WTC11 (cell line): Measurements from ENCODE around the gene TWIST2. TPM values are rescaled to one million over a fixed set of nuclear protein-coding genes. Genes with fewer than 3 reads are reported as not detected.

Experiments used
- ATAC-seq: fragments of 200-7000 bp; cut with Tn5 transposase; 2 replicates; pipeline ENCODE4 v1.10.0; 2021; ENCODE audit warnings: mild to moderate bottlenecking, moderate library complexity
- CTCF ChIA-PET: fragments of 300-600 bp; sonication (Branson Sonifier 250); formaldehyde crosslinking; loops from one replicate; lab custom pipeline; 2021; ENCODE audit warnings: antibody characterized with exemption; lab: Charles Lee
- POLR2A ChIA-PET: fragments of 350-600 bp; sonication (Branson Sonifier 250); formaldehyde crosslinking; loops from one replicate; lab custom pipeline; 2021; ENCODE audit warnings: antibody characterized with exemption; lab: Charles Lee
- DNase-seq: peaks from one replicate; pipeline ENCODE4 v3.0.0; 2021; ENCODE audit warnings: low spot score
- H3K27ac Mint-ChIP-seq: 2 replicates; pipeline ENCODE4 v1.8.0; 2021; ENCODE audit warnings: mixed read lengths
- H3K27me3 Mint-ChIP-seq: 2 replicates; pipeline ENCODE4 v1.8.0; 2021; ENCODE audit warnings: low read depth, mild to moderate bottlenecking, moderate library complexity, mixed read lengths
- H3K36me3 Mint-ChIP-seq: 2 replicates; pipeline ENCODE4 v1.8.0; 2021; ENCODE audit warnings: mixed read lengths
- H3K4me1 Mint-ChIP-seq: 2 replicates; pipeline ENCODE4 v1.8.0; 2022; ENCODE audit warnings: mixed read lengths
- H3K4me3 Mint-ChIP-seq: 2 replicates; pipeline ENCODE4 v1.8.0; 2021; ENCODE audit warnings: mild to moderate bottlenecking, moderate library complexity, mixed read lengths
- H3K9me3 Mint-ChIP-seq: 2 replicates; pipeline ENCODE4 v1.8.0; 2021; ENCODE audit warnings: mixed read lengths
- CREB1 ChIP-seq: sonication (generic); formaldehyde crosslinking; IDR thresholded peaks from 2 replicates; pipeline ENCODE4 v1.8.0; 2023; ENCODE audit warnings: mild to moderate bottlenecking, missing genetic modification reagents
- CREM ChIP-seq: sonication (generic); formaldehyde crosslinking; IDR thresholded peaks from 2 replicates; pipeline ENCODE4 v1.8.1; 2022; ENCODE audit warnings: mild to moderate bottlenecking, missing genetic modification reagents, moderate library complexity
- ELF4 ChIP-seq: sonication (generic); formaldehyde crosslinking; IDR thresholded peaks from 2 replicates; pipeline ENCODE4 v1.8.1; 2022; ENCODE audit warnings: low read depth, mild to moderate bottlenecking, moderate library complexity, missing genetic modification reagents
- GTF2I ChIP-seq: fragments of 250-450 bp; sonication (Bioruptor Pico); conservative IDR thresholded peaks from 2 replicates; pipeline ENCODE4 v1.4.0; 2021; ENCODE audit warnings: mild to moderate bottlenecking
- JAZF1 ChIP-seq: fragments of 250-450 bp; sonication (Bioruptor Pico); IDR thresholded peaks from 2 replicates; pipeline ENCODE4 v1.9.0; 2021; ENCODE audit warnings: moderate library complexity, mild to moderate bottlenecking, inconsistent platforms
- JUN ChIP-seq: sonication (generic); formaldehyde crosslinking; IDR thresholded peaks from 2 replicates; pipeline ENCODE4 v1.8.0; 2023; ENCODE audit warnings: mild to moderate bottlenecking, missing genetic modification reagents
- NFYB ChIP-seq: sonication (generic); formaldehyde crosslinking; conservative IDR thresholded peaks from 2 replicates; pipeline ENCODE4 v1.8.0; 2022; ENCODE audit warnings: low read depth, missing genetic modification reagents
- NR2C2 ChIP-seq: sonication (generic); formaldehyde crosslinking; IDR thresholded peaks from 2 replicates; pipeline ENCODE4 v1.8.0; 2022; ENCODE audit warnings: mild to moderate bottlenecking, missing genetic modification reagents
- PRRX2 ChIP-seq: fragments of 250-450 bp; sonication (Bioruptor Pico); IDR thresholded peaks from 2 replicates; pipeline ENCODE4 v1.8.0; 2021; ENCODE audit warnings: mild to moderate bottlenecking
- SMAD4 ChIP-seq: sonication (generic); formaldehyde crosslinking; IDR thresholded peaks from 2 replicates; pipeline ENCODE4 v1.8.0; 2022; ENCODE audit warnings: mild to moderate bottlenecking, missing genetic modification reagents
- ZBTB21 ChIP-seq: sonication (generic); formaldehyde crosslinking; IDR thresholded peaks from 2 replicates; pipeline ENCODE4 v1.8.1; 2023; ENCODE audit warnings: mild to moderate bottlenecking, missing genetic modification reagents, borderline replicate concordance
- ZNF219 ChIP-seq: sonication (generic); formaldehyde crosslinking; IDR thresholded peaks from 2 replicates; pipeline ENCODE4 v1.8.0; 2023; ENCODE audit warnings: missing genetic modification reagents, mild to moderate bottlenecking, borderline replicate concordance
- total RNA-seq: library from RNA; stranded (reverse); gene quantifications from 3 replicates; pipeline ENCODE4 v1.2.3, GENCODE V29; 2021
- TF ChIP-seq, protein P1 (sequence below): sonication (generic); formaldehyde crosslinking; IDR thresholded peaks from 2 replicates; pipeline ENCODE4 v1.8.1; 2023; ENCODE audit warnings: mild to moderate bottlenecking, missing genetic modification reagents, moderate library complexity
- TF ChIP-seq, protein P2 (sequence below): fragments of 250-450 bp; sonication (Bioruptor Pico); IDR thresholded peaks from 2 replicates; pipeline ENCODE4 v2.1.2; 2022; ENCODE audit warnings: mild to moderate bottlenecking, moderate library complexity
- TF ChIP-seq, protein P3 (sequence below): sonication (generic); formaldehyde crosslinking; IDR thresholded peaks from 2 replicates; pipeline ENCODE4 v1.8.1; 2022; ENCODE audit warnings: mild to moderate bottlenecking, missing genetic modification reagents, moderate library complexity, borderline replicate concordance
- TF ChIP-seq, protein P4 (sequence below): sonication (generic); formaldehyde crosslinking; IDR thresholded peaks from 2 replicates; pipeline ENCODE4 v1.8.0; 2023; ENCODE audit warnings: missing genetic modification reagents, mild to moderate bottlenecking, borderline replicate concordance

TWIST2 gene
- total RNA-seq, 1 experiment from 2014 or later: 5.7 TPM

DNA sequence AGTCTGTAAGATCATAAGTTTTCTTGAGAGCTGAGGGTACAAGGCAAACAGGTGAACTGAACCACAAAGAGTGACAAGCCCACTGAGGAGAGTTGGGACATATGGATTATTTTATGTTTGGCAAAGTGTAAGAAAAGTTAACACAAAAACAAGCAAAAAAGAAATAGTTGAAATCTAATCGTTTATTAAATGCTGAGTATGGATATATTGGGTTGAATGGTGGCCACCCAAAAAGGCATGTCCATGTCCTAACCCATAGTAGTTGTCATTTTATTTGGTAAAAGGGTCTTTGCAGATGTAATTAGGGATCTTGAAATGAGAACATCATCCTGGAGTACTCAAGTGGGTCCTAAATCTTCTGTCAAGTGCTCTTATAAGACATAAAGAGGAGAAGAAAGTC lies 24.9 kb upstream of the TWIST2 start:
- no peak for DNase-seq
- no peak for ATAC-seq
- Mint-ChIP-seq H3K27me3 (peaks cover 3% of the 10 kb centered on the region; the same call in 1 of the 2 replicates), H3K27ac (no peak overlapping the region), H3K36me3 (peaks cover 19% of the 10 kb centered on the region), H3K4me1 (peaks cover 8% of the 10 kb centered on the region), H3K9me3 (peaks cover 51% of the 10 kb centered on the region), H3K4me3 (no peak overlapping the region)
- ChIA-PET POLR2A (no interaction called here), CTCF (no interaction called here)
- TF ChIP-seq CREM (CRISPR knock-in tag): no peak
- TF ChIP-seq, protein P1, sequence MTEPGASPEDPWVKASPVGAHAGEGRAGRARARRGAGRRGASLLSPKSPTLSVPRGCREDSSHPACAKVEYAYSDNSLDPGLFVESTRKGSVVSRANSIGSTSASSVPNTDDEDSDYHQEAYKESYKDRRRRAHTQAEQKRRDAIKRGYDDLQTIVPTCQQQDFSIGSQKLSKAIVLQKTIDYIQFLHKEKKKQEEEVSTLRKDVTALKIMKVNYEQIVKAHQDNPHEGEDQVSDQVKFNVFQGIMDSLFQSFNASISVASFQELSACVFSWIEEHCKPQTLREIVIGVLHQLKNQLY (CRISPR knock-in tag): no peak
- TF ChIP-seq CREB1 (CRISPR knock-in tag): no peak
- no peak for TF ChIP-seq GTF2I (CRISPR knock-in tag)
- TF ChIP-seq ZBTB21 (CRISPR knock-in tag): no peak
- TF ChIP-seq, protein P2, sequence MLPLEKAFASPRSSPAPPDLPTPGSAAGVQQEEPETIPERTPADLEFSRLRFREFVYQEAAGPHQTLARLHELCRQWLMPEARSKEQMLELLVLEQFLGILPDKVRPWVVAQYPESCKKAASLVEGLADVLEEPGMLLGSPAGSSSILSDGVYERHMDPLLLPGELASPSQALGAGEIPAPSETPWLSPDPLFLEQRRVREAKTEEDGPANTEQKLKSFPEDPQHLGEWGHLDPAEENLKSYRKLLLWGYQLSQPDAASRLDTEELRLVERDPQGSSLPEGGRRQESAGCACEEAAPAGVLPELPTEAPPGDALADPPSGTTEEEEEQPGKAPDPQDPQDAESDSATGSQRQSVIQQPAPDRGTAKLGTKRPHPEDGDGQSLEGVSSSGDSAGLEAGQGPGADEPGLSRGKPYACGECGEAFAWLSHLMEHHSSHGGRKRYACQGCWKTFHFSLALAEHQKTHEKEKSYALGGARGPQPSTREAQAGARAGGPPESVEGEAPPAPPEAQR (CRISPR knock-in tag): no peak
- no peak for TF ChIP-seq NR2C2 (CRISPR knock-in tag)
- no peak for TF ChIP-seq ZNF219

DNA sequence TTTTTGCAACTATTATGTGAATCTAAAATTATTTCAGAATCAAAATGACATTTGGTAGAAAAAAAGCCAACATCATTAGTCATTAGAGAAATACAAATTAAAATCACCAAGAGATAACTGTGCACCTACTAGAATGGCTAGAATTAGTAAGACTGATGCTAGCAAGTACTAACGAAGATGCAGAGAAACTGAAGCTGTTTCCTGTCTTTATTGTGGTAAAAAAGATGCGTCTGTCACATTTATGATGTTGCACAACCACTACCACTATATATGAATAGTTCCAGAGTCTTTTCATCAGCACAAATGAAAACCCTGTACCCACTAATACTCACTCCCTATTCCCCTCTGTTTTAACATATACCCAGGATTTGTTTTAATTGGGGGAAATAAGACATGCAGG lies 16.7 kb upstream of the TWIST2 start:
- CTCF ChIA-PET: no interaction called here
- POLR2A ChIA-PET: no interaction called here
- TF ChIP-seq, protein P3, sequence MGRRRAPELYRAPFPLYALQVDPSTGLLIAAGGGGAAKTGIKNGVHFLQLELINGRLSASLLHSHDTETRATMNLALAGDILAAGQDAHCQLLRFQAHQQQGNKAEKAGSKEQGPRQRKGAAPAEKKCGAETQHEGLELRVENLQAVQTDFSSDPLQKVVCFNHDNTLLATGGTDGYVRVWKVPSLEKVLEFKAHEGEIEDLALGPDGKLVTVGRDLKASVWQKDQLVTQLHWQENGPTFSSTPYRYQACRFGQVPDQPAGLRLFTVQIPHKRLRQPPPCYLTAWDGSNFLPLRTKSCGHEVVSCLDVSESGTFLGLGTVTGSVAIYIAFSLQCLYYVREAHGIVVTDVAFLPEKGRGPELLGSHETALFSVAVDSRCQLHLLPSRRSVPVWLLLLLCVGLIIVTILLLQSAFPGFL: no peak
- TF ChIP-seq, protein P4, sequence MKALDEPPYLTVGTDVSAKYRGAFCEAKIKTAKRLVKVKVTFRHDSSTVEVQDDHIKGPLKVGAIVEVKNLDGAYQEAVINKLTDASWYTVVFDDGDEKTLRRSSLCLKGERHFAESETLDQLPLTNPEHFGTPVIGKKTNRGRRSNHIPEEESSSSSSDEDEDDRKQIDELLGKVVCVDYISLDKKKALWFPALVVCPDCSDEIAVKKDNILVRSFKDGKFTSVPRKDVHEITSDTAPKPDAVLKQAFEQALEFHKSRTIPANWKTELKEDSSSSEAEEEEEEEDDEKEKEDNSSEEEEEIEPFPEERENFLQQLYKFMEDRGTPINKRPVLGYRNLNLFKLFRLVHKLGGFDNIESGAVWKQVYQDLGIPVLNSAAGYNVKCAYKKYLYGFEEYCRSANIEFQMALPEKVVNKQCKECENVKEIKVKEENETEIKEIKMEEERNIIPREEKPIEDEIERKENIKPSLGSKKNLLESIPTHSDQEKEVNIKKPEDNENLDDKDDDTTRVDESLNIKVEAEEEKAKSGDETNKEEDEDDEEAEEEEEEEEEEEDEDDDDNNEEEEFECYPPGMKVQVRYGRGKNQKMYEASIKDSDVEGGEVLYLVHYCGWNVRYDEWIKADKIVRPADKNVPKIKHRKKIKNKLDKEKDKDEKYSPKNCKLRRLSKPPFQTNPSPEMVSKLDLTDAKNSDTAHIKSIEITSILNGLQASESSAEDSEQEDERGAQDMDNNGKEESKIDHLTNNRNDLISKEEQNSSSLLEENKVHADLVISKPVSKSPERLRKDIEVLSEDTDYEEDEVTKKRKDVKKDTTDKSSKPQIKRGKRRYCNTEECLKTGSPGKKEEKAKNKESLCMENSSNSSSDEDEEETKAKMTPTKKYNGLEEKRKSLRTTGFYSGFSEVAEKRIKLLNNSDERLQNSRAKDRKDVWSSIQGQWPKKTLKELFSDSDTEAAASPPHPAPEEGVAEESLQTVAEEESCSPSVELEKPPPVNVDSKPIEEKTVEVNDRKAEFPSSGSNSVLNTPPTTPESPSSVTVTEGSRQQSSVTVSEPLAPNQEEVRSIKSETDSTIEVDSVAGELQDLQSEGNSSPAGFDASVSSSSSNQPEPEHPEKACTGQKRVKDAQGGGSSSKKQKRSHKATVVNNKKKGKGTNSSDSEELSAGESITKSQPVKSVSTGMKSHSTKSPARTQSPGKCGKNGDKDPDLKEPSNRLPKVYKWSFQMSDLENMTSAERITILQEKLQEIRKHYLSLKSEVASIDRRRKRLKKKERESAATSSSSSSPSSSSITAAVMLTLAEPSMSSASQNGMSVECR (CRISPR knock-in tag): no peak
- Mint-ChIP-seq H3K4me3 (no peak overlapping the region), H3K9me3 (peaks cover 2% of the 10 kb centered on the region; the same call in 1 of the 2 replicates), H3K4me1 (no peaks in the 10 kb centered on the region), H3K27ac (no peak overlapping the region), H3K27me3 (peaks cover 6% of the 10 kb centered on the region), H3K36me3 (no peaks in the 10 kb centered on the region)
- no peak for ATAC-seq
- no peak for DNase-seq

DNA sequence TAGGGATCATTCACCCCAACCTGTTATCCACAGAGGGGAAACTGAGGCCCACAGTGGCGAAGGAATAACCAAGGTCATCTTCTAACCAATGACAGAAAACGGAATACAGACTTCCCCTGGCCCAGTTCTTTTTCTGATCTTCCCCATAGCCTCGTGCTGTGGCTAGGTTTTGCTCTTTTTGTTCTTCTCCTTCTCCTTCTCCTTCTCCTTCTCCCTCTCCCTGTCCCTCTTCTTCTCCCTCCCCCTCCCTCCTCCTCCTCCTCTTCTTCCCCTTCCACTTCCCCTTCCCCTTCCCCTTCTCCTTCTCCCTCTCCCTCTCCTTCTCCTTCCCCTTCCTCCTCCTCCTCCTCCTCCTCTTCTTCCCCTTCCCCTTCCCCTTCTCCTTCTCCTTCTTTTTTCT lies 12.9 kb upstream of the TWIST2 start:
- ChIA-PET POLR2A (no interaction called here), CTCF (interaction anchor here (0.7 to 1.4 kb wide), 3 partner anchors 15 to 81 kb away, joined by 3 to 6 read pairs (median 3); no protein-coding TSS in a partner anchor)
- DNase-seq (no peak), ATAC-seq (no peak)
- H3K4me3 Mint-ChIP-seq: no peak overlapping the region
- H3K9me3 Mint-ChIP-seq: peaks cover 12% of the 10 kb centered on the region
- no peaks in the 10 kb centered on the region for H3K4me1 Mint-ChIP-seq
- TF ChIP-seq JUN (CRISPR knock-in tag) (no peak), SMAD4 (CRISPR knock-in tag) (no peak), PRRX2 (no peak), JAZF1 (CRISPR knock-in tag) (no peak), NFYB (CRISPR knock-in tag) (no peak), ELF4 (CRISPR knock-in tag) (no peak)
- H3K36me3 Mint-ChIP-seq: no peaks in the 10 kb centered on the region
- H3K27ac Mint-ChIP-seq: no peak overlapping the region
- peaks cover 23% of the 10 kb centered on the region for H3K27me3 Mint-ChIP-seq
